Cardiac muscle cell (in vitro differentiated cells and primary cell): ENCODE data around the gene RAB19. TPM values are rescaled to one million over a fixed set of nuclear protein-coding genes. Genes with fewer than 3 reads are reported as not detected.
A peak's percentile ranks its signal among the peaks of the same experiment; 100 is the strongest.

Experiments used
- DNase-seq, 2 donors: peaks; one replicate each; pipeline versions ENCODE4 v3.0.0 to v3.0.0-alpha.2; 2010 to 2017; ENCODE audit warnings: low read depth in 1 of 2, low spot score in 1 of 2
- H3K27ac ChIP-seq: fragments of 200-600 bp; sonication (generic); 2 replicates; pipeline ENCODE4 v1.5.1; 2016
- H3K27me3 ChIP-seq: fragments of 200-600 bp; sonication (generic); 2 replicates; pipeline ENCODE4 v1.6.0; 2016; ENCODE audit warnings: control low read depth
- H3K36me3 ChIP-seq: fragments of 200-600 bp; sonication (generic); 2 replicates; pipeline ENCODE4 v1.5.1; 2016; ENCODE audit warnings: control low read depth
- H3K4me1 ChIP-seq: fragments of 200-600 bp; sonication (generic); 2 replicates; pipeline ENCODE4 v1.8.1; 2017; ENCODE audit warnings: low read depth, mild to moderate bottlenecking, mixed run types
- H3K4me3 ChIP-seq: fragments of 200-600 bp; sonication (generic); 2 replicates; pipeline ENCODE4 v1.5.1; 2016; ENCODE audit warnings: mild to moderate bottlenecking
- H3K9me3 ChIP-seq: fragments of 200-600 bp; sonication (generic); 2 replicates; pipeline ENCODE4 v1.5.1; 2017; ENCODE audit warnings: low read depth, mild to moderate bottlenecking, control low read depth
- polyA plus RNA-seq: library from polyadenylated mRNA; unstranded; fragments of >200 nt; fragmentation: Nextera tagmentation; extraction: Ambion mirVana; gene quantifications from 2 replicates; pipeline ENCODE4 v1.2.1, GENCODE V29; 2016
- total RNA-seq: library from RNA; depleted of rRNA; stranded (reverse); fragments of >200 nt; gene quantifications from 2 replicates; pipeline ENCODE4 v1.2.3, GENCODE V29; 2016
- TF ChIP-seq, protein P1 (sequence below): IDR thresholded peaks from 2 replicates; pipeline ENCODE4 v1.5.1; 2012; ENCODE audit warnings: low read depth, mild to moderate bottlenecking, low read length

RAB19 gene
- total and polyA plus RNA-seq, 2 experiments from 2014 or later: 0.39 to 2.0 TPM

DNA sequence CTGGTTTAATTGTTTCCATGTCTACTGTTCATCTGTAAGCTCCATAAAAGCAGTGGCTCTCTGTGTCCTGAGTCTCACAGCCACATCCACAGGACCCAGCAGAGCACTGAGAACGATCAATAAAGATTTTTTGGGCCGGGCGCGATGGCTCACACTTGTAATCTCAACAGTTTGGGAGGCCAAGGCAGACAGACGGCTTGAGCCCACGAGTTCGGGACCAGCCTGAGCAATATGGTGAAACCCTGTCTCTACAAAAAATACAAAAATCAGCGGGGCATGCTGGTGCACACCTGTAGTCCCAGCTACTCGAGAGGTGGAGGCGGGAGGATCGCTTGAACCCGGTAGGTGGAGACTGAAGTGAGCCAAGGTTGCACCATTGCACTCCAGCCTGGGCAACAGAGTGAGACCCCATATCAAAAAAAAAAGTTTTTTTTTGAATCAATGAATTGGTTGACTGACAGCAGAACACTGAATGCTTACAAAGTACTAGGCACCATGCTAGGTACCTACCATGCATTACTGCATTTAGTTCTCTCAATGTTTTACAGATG, 10.0 kb upstream of the RAB19 start:
- H3K36me3 ChIP-seq: no peaks in the 10 kb centered on the region
- H3K9me3 ChIP-seq: no peaks in the 10 kb centered on the region
- TF ChIP-seq, protein P1, sequence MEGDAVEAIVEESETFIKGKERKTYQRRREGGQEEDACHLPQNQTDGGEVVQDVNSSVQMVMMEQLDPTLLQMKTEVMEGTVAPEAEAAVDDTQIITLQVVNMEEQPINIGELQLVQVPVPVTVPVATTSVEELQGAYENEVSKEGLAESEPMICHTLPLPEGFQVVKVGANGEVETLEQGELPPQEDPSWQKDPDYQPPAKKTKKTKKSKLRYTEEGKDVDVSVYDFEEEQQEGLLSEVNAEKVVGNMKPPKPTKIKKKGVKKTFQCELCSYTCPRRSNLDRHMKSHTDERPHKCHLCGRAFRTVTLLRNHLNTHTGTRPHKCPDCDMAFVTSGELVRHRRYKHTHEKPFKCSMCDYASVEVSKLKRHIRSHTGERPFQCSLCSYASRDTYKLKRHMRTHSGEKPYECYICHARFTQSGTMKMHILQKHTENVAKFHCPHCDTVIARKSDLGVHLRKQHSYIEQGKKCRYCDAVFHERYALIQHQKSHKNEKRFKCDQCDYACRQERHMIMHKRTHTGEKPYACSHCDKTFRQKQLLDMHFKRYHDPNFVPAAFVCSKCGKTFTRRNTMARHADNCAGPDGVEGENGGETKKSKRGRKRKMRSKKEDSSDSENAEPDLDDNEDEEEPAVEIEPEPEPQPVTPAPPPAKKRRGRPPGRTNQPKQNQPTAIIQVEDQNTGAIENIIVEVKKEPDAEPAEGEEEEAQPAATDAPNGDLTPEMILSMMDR: no peak
- no peaks in the 10 kb centered on the region for H3K4me1 ChIP-seq
- no peak for DNase-seq
- no peak overlapping the region for H3K27ac ChIP-seq
- no peaks in the 10 kb centered on the region for H3K27me3 ChIP-seq
- no peak overlapping the region for H3K4me3 ChIP-seq

DNA sequence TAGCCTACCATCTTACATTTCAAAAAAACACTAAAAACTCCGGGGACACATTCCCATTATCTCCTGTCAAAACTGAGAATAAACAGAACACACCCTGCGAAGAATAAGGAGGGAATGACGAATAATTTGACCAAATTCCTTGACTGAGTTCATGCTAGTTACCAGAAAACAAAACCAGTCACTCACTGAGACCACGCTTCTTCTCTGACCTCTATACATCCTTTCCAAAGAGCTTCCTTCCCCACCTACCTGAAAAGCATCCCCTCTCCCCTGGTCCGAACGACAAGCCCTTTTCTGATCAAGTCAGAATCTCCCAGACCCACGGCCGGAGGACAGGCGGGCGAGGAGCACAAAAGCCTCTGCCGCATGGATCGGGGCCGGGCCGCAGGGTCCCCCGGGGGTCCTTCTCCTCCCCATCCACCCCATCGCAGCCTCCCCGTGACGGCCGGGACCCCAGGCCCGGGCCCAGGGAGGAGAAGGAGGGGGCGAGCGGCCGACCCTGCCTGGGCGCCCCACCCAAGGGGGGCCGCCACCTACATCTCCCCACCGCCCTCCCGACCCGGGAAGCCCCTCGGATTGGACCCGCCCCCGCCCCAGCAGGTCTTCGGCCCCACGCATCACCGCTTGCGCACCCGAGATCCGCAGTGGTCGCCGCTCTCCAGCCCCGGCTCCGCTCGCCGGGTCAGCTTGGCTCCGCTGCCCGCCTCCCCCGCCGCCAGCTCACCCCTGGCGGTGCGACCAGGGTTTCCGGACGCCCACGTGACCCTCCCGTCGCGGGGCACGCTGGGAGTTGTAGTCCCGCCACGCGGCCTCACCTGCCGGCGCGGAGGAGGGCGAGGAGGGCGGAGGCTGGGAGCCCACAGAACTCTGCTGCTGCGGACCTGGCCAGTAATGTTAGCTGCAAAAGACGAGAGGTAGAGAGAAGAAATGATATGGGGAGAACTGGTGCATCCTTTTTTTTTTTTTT, 5.8 kb upstream of the RAB19 start, which contains the start of gene SLC37A3:
Gene SLC37A3 (minus strand): TSS at position 747 of the 967 bp plus-strand sequence. CDS start 16,004 bp downstream, outside the sequence.
- peak within 1 kb of the TSS; percentile 87 for H3K27ac ChIP-seq
- H3K4me3 ChIP-seq: peak within 1 kb of the TSS; percentile 68
- TF ChIP-seq, protein P1: no peak
- H3K9me3 ChIP-seq: no peaks in the 10 kb centered on the region
- peak; percentile 87 to 94 for DNase-seq
- no peaks in the 10 kb centered on the region for H3K4me1 ChIP-seq
- H3K27me3 ChIP-seq: no peaks in the 10 kb centered on the region
- H3K36me3 ChIP-seq: no peaks in the 10 kb centered on the region

DNA sequence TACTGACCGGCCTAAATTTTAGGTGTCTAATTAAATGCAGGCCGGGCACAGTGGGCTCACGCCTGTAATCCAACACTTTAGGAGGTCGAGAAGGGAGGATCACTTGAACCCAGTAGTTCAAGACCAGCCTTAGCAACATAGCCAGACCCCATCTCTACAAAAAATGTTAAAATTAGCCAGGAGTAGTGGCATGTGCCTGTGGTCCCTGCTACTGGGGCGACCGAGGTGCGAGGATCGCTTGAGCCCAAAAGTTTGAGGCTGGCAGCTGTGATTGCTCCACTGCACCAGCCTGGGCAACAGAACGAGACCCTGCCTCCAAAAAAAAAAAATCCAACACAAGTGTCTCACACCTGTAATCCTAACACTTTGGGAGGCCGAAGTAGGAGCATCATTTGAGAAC, 5.0 kb upstream of the RAB19 start:
- TF ChIP-seq, protein P1: no peak

DNA sequence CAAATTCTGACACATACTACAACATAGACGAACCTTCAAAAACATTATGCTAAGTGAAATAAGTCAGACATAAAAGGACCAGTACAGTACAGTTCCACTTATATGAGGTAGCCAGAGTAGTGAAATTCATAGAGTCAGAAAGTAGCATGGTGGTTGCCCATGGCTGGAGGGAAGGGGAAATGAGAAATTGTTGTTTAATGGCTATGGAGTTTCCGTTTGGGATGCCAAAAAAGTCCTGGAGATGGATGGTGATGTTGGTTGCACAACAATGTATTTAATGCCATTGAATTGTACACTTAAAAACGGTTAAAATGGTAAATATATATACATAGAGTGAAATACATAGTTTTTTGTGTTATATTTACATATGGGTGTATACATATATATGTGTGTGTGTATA, 3.5 kb upstream of the RAB19 start:
- peaks cover 4% of the 10 kb centered on the region for H3K4me1 ChIP-seq
- no peaks in the 10 kb centered on the region for H3K9me3 ChIP-seq
- TF ChIP-seq, protein P1: no peak
- H3K36me3 ChIP-seq: no peaks in the 10 kb centered on the region
- H3K27me3 ChIP-seq: no peaks in the 10 kb centered on the region
- no peak for DNase-seq
- H3K4me3 ChIP-seq: no peak overlapping the region
- H3K27ac ChIP-seq: no peak overlapping the region

More for the DNA sequence above, 5.0 kb upstream of the RAB19 start:
- Histone ChIP-seq H3K36me3 (no peaks in the 10 kb centered on the region), H3K27ac (no peak overlapping the region), H3K9me3 (no peaks in the 10 kb centered on the region), H3K4me1 (no peaks in the 10 kb centered on the region), H3K4me3 (peak overlapping the region; percentile 68), H3K27me3 (no peaks in the 10 kb centered on the region)
- DNase-seq: no peak

DNA sequence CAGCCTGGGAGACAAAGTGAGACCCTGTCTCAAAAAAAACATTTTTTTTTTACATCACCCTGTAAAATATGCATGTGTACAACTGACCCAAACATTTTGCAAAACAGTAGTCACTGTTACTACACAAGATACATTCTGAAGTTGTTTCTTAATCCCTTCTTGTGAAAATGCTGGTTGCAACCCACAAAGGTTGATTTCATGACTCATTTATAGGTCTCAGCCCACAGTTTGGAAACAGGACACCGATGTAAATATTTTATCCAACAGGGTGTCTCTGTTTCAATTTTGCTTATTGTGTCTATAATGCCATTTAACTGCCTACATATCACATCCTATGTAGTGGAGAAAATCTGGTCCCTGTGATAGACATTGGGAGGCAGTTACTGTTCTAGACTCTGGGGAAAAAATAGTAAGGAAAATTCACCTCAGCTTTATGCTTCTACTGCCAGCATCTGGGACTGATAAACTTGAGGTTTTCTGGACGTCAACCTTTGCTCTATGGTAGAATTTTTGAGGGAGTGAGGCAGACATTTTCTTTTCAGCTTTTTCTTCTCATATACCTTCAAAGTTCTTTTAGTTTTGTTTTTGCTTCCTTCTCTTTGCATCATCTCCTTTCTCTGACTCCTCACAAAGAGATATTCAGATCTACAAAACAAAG, 1.6 kb upstream of the RAB19 start:
- Histone ChIP-seq H3K4me1 (peaks cover 4% of the 10 kb centered on the region), H3K36me3 (no peaks in the 10 kb centered on the region), H3K27ac (no peak overlapping the region), H3K4me3 (no peak overlapping the region), H3K9me3 (no peaks in the 10 kb centered on the region), H3K27me3 (no peaks in the 10 kb centered on the region)
- TF ChIP-seq, protein P1: no peak
- DNase-seq: peak in 1 of 2 donors; percentile 73
